Measurements from ENCODE around the gene ARHGAP6.

DNA sequence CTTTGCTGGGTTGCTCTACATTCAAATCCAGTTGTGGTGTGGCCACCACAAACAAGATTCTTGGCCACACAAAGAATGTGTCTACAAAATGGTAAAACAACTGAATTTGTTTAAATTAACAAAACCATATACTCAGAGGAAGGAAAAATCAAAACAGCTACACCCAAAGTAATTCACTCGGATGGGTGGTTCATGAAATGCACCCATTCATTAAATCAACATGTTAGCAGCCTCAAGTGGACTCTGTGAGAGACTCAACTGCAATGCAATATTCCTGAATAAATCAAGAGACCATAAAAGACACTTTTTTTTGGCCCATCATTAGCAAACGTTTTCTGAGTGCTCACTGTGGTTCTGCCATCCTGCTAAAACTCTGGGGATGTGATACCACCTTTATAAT lies 383.7 kb downstream of the ARHGAP6 start:
- TF ChIP-seq, protein P1, sequence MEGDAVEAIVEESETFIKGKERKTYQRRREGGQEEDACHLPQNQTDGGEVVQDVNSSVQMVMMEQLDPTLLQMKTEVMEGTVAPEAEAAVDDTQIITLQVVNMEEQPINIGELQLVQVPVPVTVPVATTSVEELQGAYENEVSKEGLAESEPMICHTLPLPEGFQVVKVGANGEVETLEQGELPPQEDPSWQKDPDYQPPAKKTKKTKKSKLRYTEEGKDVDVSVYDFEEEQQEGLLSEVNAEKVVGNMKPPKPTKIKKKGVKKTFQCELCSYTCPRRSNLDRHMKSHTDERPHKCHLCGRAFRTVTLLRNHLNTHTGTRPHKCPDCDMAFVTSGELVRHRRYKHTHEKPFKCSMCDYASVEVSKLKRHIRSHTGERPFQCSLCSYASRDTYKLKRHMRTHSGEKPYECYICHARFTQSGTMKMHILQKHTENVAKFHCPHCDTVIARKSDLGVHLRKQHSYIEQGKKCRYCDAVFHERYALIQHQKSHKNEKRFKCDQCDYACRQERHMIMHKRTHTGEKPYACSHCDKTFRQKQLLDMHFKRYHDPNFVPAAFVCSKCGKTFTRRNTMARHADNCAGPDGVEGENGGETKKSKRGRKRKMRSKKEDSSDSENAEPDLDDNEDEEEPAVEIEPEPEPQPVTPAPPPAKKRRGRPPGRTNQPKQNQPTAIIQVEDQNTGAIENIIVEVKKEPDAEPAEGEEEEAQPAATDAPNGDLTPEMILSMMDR (IDR thresholded peaks at IDR 0.05; ENCODE audit: low read depth, low read length), result no peak
- no peak for TF ChIP-seq POLR2A (IDR thresholded peaks at IDR 0.05; ENCODE audit: extremely low read depth, insufficient read length)
